Activated naive CD4-positive, alpha-beta T cell treated with Interleukin-2 at 50 U/mL for 16 hours (primary cell): ENCODE data around the gene WNK1.
"Not testable (repeated sequence)": the region's sequence is repeated elsewhere in the genome, so short reads cannot be mapped to it uniquely, and the experiment has no call there.

Experiments used
- DNase-seq: peaks from one replicate; pipeline ENCODE4 v3.0.0-alpha.2; 2020

WNK1 gene

DNA sequence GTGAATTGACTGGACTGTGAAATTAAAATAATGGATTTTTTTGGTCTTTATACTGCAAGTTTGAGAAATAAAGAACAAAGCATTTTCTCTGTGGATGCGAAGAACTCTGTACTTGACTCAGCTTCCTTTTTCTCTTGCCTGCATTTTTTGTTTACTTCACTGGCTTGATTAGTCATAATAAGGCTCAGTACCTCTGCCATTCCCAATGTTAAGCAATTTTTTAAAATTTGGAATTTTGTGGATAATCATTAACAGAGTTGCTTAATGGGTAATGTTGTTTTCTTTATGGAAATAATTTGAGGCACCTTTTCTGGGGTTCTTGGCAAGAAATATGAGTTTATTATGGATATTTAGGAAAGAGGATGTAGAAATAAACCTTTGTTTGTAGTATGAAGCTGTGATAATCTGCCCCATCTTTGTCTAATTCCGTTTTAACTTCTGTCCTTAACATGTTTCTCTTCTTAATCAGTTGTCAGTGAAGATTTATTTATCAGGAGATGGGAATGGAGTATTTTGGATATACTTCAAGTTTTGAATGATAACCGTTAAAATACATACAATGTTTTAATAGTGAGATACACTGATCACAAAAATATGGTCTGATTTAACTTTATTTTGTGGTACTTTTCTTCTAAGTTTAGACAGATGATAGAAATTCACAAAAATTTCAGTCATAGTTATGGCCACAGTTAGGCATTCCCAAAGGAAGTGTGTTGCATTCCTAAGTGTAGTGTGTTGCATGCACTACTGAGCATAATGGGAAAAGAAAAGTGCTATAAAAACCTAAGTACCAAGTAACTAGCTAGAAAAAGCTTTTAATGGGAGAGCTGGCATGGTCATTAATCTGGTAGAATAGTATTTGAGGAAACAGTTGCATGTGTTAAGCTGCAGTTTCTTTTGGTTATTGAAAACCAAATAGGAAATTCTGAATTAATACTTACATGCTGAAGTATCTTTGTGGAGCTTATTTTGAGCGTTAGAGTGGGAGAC, 27.7 kb downstream of the WNK1 start:
- no peak for DNase-seq

DNA sequence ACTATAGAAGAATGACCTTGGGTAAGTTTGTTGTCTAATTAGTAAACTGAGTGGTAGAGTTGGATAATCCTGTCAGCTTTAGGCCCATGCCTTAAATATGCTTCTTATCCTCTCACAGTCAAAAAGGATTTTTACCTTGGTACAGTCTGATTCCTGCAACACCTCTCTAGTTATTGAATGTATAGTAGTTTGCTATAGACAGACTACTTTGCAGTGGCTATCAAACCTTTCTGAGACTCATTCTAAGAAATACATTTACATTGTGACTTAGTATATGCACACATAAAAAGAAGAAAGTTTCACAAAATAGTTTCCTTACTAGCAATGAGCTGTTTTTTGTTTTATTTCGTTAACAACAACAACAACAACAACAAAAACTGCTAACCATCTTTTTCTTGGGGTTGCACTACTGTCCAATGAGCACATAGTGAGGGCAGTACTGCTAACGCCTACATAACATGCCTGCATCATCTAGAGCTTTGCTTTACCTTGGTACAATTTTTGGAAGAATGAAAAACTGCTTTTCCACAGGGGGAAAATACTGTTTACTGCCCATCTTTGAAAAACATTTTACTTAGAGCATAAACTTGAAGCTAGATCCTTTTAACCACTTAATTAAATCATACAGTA, 28.5 kb downstream of the WNK1 start:
- no peak for DNase-seq

DNA sequence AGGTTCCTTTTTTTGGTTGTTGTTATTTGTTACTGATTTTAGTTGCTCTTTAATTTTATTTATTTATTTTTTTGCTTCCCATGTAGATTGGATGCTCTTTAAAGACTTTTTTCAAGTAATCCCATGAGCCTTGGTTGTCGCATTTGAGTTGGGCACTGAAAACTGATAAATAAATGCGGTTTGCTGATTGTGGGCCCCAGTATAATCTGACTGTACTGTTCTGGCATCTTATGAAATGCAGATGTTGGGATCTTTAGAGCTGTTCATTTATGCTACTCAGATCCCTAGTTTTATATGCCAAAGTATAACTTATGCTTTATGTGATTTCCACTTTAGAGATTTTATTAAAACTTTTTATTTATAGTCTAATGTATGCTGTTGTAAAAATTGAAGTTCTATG, 33.3 kb downstream of the WNK1 start:
- no peak for DNase-seq

DNA sequence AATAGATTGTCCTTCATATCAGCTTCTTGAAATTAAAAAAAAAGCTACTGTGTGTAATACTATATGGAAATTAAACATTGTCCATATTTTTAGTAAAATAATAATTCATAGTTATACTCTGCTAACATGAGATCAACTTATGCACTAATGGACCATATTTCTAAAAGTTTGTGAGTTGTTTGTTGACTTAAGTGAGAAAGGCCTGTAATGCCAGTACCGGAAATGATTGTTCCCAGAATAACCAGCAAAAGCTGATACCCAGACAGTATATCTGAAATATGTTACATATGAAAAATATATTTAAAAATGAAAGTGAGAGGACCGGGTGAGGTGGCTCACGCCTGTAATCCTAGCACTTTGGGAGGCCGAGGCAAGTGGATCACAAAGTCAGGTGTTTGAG, 35.9 kb downstream of the WNK1 start:
- no peak for DNase-seq

DNA sequence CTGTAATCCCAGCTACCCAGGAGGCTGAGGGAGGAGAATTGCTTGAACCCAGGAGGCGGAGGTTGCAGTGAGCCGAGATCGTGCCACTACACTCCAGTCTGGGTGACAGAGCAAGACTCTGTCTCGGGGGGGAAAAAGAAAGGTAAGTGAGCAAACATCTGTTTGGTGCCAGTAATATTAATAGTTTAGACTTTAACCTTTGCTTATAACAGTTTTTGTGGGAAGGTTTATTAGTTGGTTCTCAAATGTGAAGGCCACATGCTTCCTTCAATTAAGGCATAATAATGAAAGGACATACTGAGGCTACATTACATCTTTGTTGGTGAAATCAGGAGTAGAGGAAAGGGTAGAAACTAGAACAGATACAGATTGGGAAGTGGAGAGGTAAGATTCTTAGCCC, 36.4 kb downstream of the WNK1 start:
- not testable (repeated sequence) for DNase-seq

DNA sequence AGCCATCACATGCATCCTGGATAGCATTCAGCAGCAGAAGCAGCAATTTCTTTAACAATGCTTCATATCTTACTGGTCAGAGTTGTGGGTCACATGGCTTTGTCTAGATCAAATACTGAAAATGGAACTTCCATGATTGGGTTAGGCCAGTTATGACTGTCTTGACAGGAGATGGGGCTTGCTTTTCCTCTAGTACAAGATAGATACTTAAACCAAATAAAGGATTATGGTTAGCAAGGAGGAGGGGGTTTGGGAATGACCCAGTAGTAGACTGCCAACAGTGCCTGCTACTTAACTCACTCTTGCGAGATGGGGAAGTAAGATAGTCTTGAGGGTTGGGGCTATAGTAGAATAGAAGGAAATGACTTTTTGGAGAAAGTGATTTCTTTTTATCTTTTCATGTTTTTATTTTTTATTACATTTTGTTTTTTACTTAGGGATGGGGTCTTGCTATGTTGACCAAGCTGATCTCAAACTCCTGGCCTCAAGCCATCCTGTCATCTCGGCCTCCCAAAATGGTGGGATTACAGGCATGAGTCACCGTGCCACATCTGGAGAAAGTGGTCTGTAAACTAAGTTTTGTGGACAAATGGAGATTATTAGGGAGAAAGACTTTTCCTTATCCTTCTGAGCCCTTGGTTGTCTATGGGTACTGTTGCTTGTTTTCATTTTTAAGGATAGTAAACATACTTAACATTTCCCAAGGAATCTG, 37.6 kb downstream of the WNK1 start:
- DNase-seq = no peak

DNA sequence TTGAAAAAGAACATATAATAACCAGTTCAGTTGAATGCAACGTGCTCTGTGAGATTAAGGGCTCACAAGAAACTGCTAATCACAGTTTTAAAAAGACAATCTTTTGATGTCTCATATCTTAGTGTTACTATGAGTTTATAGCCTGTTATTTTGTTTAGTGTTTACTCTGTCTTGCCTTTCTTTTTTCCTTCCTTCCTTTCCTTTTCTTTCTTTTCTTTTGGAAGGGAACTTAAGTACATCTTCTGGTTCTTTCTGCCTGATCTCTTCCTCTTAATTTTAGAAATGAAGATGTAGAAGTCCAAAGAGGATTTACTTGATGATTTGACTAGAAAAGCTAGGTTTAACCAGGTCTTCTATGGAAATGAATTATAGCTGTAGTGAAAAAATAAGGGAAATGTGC, 38.2 kb downstream of the WNK1 start:
- DNase-seq = no peak

DNA sequence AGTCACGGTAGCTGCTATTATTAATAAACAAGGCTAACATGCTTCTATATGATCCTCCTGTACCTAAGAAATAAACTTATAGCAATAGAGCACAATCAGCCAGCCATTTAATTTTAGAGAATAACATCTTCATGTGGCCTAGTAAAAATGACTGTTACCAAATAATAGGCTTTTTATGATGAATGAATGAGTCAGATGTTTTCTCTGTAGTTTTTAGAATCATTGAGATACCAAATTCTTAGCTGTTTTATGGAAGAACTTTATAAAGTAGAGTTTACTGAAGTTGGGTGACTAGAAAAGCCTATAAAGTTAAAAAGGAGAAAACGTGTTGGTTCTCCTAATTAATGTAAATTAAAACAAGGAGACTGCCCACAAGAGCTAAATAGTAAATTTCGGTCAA, 40.7 kb downstream of the WNK1 start:
- no peak for DNase-seq

DNA sequence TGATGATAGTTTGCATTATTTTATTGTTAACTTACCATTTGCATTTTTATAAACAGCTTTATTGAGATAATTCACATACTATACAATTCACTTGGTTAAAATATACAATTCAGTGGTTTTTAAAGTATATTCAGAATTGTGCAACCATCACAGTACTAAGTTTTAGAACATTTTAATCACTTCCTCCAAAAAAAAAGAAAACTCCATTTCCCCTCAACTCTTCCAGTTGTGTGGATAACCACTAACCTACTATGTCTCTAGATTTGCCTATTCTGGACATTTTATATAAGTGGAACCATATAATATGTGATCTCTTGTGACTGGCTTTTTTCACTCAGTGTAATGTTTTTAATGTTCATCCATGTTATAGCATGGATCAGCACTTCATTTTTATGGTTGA, 41.3 kb downstream of the WNK1 start:
- no peak for DNase-seq

DNA sequence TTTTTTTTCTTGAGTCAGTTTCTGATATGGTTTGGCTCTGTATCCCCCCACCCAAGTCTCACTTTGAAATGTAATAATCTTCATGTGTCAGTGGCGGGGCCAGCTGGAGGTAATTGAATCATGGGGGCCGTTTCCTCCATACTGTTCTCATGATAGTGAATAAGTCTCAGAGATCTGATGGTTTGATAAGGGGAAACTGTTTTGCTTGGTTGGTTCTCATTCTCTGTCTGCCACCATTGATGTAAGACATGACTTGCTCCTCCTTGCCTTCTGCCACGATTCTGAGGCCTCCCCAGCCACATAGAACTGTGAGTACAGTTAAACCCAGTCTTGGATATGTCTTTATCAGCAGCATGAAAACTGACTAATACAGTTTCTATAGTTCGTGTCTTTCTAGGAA, 42.9 kb downstream of the WNK1 start:
- DNase-seq = peak; percentile 76

DNA sequence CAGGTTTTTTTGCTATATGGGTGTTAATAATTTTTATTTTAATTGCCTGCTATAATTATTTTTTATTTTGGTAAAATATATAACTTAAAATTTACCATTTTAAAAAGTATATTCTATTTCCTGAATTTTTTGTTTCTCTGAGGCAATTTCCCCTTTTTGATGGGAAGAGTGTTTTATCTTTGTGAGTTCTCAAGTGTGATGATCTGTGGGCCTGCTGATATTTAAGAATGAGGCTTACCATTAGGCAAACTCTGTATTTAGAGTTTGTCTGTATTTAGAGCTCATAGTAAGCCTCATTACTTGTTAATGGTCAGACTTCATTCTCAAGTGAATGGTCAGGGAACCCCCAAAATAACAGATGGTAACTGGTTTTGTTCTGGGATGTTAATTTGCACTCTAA, 48.0 kb downstream of the WNK1 start:
- DNase-seq = no peak

DNA sequence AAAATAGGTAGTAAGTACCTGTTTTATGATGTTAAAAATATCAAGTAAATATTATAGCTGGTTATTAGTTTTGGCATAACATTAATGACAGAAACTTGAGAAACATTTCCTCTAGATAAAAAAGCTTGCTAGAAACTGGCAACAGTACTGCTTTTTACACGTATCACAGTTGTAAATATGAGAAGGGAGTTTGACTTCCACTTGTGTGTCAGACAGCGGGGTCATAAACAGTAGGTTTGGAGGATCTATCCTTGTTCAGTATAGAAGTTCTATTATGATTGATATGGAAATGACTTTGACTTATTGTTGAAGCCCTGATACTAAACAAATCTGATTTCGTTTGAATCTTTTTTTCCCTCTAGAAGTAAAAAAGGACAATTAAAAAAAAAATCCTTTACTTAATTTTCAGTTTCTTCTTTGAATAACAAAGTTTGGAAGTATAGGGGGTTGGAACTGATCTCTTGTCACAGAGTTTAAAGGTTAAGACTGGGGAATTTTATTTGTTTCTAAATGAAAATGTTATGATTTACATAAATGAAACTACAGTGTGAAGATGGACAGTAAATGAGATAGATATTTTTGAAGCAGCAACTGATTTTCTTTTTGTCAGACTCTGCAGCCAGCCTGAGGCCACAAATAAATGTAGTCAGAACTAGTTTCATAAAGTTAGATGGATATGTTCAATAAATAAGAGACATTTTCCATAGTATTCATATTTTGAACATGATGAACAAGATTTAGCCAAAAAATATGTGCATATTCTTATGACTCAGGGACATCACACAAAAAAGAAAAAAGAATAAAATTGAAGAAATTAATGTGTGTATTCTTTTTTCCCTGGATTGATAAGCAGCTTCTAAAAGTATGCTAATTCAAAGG, 50.1 kb downstream of the WNK1 start:
- DNase-seq = no peak

DNA sequence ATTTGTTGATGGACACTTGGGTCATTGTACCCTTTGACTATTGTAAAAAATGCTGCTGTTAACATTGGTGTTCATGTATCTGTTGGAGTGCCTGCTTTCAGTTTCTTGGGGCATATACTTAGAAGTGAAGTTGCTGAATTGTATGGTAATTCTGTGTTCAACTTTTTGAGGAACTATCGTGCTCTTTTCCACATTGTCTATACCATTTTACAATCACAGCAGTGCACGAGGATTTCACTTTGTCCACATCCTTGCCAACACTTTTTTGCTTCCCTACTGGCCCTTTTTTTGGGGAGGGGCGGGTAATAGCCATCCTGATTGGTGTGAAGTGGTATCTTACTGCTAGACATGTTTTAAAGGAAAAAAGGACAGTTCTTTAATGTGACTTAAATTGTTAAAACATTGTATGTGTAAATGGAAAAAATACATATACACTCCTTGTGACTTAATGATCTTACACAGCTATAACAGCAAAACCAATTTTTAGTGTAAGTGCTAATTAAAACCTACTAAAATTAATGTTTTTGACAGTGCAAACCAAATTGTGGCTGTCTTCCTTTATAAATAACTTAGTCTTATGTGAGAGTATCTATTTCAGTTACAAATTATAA, 52.7 kb downstream of the WNK1 start:
- DNase-seq = no peak

DNA sequence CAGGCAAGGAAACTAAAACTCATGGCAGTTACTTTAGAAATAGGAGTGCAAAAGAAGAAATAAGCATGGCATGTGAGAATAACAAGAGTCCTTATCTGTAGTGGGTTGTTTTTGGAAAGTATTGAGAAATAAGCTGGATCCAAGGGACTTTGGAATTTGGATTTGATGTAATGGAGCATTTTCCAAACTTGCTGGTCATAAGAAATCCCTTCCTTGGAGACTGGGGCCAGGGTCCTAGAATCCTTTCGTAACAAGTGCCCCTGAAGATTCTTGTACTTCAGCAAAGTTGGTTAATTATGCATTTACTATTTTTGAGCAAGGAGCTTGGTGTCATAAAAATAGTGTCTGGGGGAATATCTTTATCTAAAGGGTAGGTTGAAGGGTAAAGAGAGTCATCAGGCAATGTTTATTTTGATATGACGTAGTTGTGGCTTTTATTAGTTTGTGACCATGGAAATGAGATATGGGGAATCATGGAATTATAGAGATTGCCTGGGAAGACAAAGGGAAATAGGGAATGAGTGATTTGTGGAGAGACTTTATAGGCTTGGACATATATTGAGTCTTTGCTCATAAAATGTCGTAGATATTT, 53.9 kb downstream of the WNK1 start:
- no peak for DNase-seq

DNA sequence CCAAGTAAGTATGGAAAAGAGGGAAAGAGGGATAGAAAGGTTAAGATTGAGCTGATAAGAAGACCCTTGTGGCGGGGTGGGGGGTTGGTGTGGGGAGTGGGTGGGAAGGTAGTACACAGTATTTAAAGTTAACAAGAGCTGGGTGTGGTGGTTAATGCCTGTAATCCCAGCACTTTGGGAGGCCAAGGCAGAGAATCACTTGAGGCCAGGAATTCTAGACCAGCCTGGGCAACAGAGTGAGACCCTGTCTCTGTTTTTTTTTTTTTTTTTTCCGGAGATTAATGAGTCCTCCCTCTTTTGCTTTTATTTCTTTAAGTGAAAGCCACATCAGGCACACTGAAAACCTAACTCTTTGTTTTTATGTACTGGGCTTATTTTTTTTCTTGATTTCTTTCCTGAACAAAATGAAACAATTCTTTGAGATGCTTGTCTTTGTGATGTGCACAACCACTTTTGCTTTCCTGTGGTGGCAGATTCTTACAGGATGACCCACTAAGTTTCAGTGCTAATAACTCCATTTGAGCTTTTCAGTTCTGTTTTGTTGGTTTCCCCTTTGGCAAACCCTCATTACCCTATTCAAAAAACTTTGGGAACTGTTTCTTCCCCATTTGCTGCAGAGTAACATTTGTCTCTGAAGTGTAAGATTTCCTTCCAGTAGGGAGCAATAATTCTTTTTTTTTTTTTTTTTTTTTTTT, 54.8 kb downstream of the WNK1 start:
- DNase-seq = no peak

DNA sequence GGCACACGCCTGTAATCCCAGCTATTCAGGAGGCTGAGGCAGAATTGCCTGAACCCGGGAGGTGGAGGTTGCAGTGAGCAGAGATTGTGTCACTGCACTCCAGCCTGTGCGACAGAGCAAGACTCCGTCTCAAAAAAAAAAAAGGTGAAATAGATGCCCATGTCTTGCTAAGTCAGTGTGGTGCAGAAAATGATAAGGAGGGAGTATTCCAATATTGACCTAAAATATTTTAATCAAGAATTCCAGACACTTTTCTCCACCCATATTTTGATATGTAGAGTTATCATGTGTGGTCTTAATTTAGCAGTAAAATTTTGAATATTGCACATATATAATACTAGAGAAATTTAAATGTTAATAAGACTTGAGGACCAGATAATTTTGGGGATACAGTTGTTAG, 57.7 kb downstream of the WNK1 start:
- DNase-seq = no peak

DNA sequence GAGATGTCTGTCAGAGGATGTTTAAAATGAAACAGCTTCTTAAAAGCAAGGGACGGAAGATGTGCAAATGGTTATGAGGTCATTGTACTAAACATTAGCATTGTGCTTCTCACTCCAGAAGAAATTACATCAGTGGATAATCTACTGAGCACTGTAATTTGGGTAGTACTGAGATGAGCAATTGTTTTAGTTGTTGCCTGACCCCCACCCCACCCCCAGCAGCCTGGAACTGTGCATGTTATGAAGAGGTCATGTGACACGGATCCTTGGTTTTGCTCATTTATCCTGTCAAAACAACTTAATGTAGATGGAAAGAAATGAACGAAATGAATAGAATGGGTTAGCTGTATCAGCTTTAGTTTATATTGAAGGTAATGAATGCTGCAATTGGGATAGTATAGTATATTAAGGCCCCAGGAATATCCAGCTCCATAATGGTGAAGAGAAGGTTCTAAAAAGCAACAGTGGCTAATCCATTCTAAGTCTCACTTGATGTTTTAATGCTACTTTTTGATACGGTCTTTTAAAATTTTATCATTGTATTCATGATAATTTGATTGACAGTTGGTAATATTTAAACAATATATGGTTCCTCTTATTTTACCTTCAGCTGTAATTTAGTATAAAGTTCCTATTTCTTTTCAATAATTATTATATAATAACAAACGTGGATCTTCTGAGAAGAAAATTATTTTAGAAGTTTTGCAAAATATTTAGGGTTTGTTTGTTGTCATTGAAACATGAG, 58.5 kb downstream of the WNK1 start:
- peak; percentile 69 for DNase-seq

DNA sequence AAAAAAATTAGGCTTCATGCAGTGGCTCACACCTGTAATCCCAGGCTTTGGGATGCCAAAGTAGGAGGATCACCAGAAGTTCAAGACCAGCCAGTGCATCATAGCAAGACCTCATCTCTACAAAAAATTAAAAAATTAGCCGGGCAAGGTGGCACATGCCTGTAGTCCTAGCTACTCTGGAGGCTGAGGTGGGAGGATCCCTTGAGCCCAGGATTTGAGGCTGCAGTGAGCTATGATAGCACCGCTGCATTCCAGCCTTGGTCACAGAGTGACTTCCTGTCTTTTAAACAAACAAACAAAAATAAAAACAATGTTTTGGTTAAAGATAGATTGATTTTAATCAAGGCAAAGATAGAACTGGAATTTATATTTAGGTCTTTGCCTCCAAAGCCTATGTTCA, 60.6 kb downstream of the WNK1 start:
- no peak for DNase-seq

DNA sequence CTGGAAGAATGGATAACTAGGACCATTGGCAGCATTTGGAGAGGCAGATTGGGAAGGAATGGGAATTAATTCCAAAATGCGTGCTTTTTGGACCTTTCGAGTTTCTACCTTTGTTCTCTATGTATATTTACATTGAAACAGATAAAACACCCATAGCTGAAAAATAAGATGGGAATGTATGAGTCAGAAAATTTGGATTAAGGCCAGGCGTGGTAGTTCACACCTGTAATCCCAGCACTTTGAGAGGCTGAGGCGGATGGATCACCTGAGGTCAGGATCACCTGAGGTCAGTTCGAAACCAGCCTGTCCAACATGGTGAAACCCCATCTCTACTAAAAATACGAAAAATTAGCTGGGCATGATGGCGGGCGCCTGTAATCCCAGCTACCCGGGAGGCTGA, 65.1 kb downstream of the WNK1 start:
- DNase-seq = not testable (repeated sequence)

DNA sequence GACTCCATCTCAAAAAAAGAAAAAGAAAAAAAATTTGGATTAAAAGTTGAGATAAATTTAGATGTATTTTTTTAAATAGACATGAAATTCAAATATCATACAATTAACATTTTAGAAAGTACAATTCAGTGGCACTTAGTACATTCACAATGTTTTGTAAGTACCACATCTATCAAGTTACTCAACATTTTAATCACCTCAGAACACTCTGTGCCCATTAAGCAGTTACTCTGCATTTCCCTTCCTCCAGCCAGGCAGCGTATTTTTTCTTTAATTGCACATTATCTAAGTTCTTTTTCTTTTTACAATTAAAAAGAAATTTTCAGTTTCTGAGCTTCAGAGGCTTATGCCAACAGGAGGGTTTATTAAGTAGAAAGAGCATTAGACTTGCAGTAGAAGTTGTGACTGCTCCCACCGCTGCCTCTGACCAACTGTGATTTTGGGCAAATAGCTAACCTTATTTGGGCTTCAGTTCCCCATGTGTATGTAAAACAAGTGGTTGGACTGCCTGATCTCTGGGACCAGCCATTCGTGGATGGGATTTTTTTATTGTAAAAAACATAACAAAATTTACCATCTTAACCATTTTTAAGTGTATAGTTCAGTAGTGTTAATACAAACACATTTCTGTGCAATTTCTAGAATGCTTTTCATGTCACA, 65.7 kb downstream of the WNK1 start:
- no peak for DNase-seq
